Endothelial cell of umbilical vein (primary cell): Measurements from ENCODE around the gene DENND2A. TPM values are rescaled to one million over a fixed set of nuclear protein-coding genes. Genes with fewer than 3 reads are reported as not detected.

Experiments used
- BruUV-seq: library from RNA; stranded (reverse); fragments of 400-500 nt; replicated peaks from 2 replicates; lab custom pipeline; 2021; lab: Mats Ljungman, UMichigan
- CTCF ChIA-PET: fragments of 300-600, 350-600 bp; sonication (Branson Sonifier 250); formaldehyde crosslinking; loops from one replicate; lab custom pipeline; 2021; ENCODE audit warnings: antibody characterized with exemption, inconsistent platforms; lab: Charles Lee
- POLR2A ChIA-PET: fragments of 300-600, 350-600 bp; sonication (Branson Sonifier 250); formaldehyde crosslinking; loops from one replicate; lab custom pipeline; 2021; ENCODE audit warnings: antibody characterized with exemption, inconsistent platforms; lab: Charles Lee
- DNase-seq: peaks from one replicate; pipeline ENCODE4 v3.0.0-alpha.2; 2011; ENCODE audit warnings: low read depth, low spot score
- FAIRE-seq: peaks from 2 replicates; lab custom pipeline; 2011; peaks lifted over from hg19 to GRCh38; lab: Jason Lieb, UNC
- H2AFZ ChIP-seq: 2 replicates; pipeline ENCODE4 v1.6.0; 2012; ENCODE audit warnings: low read depth, low read length, control low read depth, inconsistent platforms
- H3K27ac ChIP-seq: 2 replicates; pipeline ENCODE4 v1.5.1; 2011; ENCODE audit warnings: low read depth, mild to moderate bottlenecking, control low read depth, low read length, moderate library complexity; ENCODE audit not compliant: insufficient read depth
- H3K27me3 ChIP-seq, 2 experiments: 2 replicates each; pipeline versions ENCODE4 v1.6.0 to v1.6.1; 2011; ENCODE audit warnings: low read length in 2 of 2, mixed read lengths in 1 of 2; ENCODE audit not compliant: control insufficient read depth in 2 of 2, insufficient read depth in 2 of 2
- H3K36me3 ChIP-seq, 2 experiments: 2 replicates in 1 of 2; 3 replicates in 1 of 2; pipeline ENCODE4 v1.5.1; 2011; ENCODE audit warnings: low read length in 2 of 2, mild to moderate bottlenecking in 1 of 2, moderate library complexity in 1 of 2; ENCODE audit not compliant: control insufficient read depth in 2 of 2, insufficient read depth in 2 of 2; ENCODE audit errors: extremely low read depth in 1 of 2
- H3K4me1 ChIP-seq: 3 replicates; pipeline ENCODE4 v1.5.1; 2011; ENCODE audit warnings: mild to moderate bottlenecking, low read length; ENCODE audit not compliant: control insufficient read depth, insufficient read depth; ENCODE audit errors: extremely low read depth
- H3K4me2 ChIP-seq: 2 replicates; pipeline ENCODE4 v1.6.1; 2011; ENCODE audit warnings: low read length, control low read depth, mixed read lengths; ENCODE audit not compliant: insufficient read depth
- H3K4me3 ChIP-seq, 3 experiments: fragments of 200-600 bp in 1 of 3; sonication (generic), shearing (Covaris generic) in 1 of 3; replicated peaks in 1 of 3; 2 replicates each; pipeline ENCODE4 v1.5.1; 2011 to 2016; ENCODE audit warnings: control low read depth in 3 of 3, low read length in 3 of 3, mild to moderate bottlenecking in 2 of 3, inconsistent platforms in 1 of 3, low read depth in 1 of 3, moderate library complexity in 1 of 3; ENCODE audit not compliant: insufficient read depth in 1 of 3
- H3K79me2 ChIP-seq: 2 replicates; pipeline ENCODE4 v1.6.0; 2012; ENCODE audit warnings: low read length, inconsistent platforms; ENCODE audit not compliant: control insufficient read depth, insufficient read depth
- H3K9ac ChIP-seq: replicated peaks from 2 replicates; pipeline ENCODE3; 2011; ENCODE audit warnings: low read length, control low read depth; ENCODE audit not compliant: insufficient read depth; ENCODE audit errors: extremely low read depth
- H3K9me1 ChIP-seq: replicated peaks from 3 replicates; pipeline ENCODE4 v1.6.0; 2011; ENCODE audit warnings: mild to moderate bottlenecking, low read length; ENCODE audit not compliant: control insufficient read depth, insufficient read depth; ENCODE audit errors: extremely low read depth
- H3K9me3 ChIP-seq: replicated peaks from 2 replicates; pipeline ENCODE4 v1.5.1; 2012; ENCODE audit warnings: low read length, inconsistent platforms; ENCODE audit not compliant: control insufficient read depth, insufficient read depth
- H4K20me1 ChIP-seq: replicated peaks from 2 replicates; pipeline ENCODE3; 2011; ENCODE audit warnings: mild to moderate bottlenecking, low read length; ENCODE audit not compliant: control insufficient read depth, insufficient read depth; ENCODE audit errors: extremely low read depth
- CTCF ChIP-seq, 2 donors: IDR thresholded peaks; 1 replicate in 1 of 2; 2 replicates in 1 of 2; pipeline ENCODE4 v1.5.1; 2011; ENCODE audit warnings: low read length in 2 of 2, mild to moderate bottlenecking in 2 of 2, moderate library complexity in 2 of 2, control low read depth in 1 of 2, inconsistent platforms in 1 of 2, low read depth in 1 of 2; ENCODE audit not compliant: insufficient read depth in 1 of 2; ENCODE audit errors: extremely low read depth in 1 of 2
- EZH2 ChIP-seq: IDR thresholded peaks from 2 replicates; pipeline ENCODE4 v1.6.1; 2012; ENCODE audit warnings: borderline replicate concordance, low read depth, mild to moderate bottlenecking, moderate library complexity, low read length, inconsistent platforms; ENCODE audit not compliant: severe bottlenecking
- FOS ChIP-seq: IDR thresholded peaks from 2 replicates; pipeline ENCODE4 v1.6.1; 2011; ENCODE audit warnings: mild to moderate bottlenecking, low read length, moderate library complexity, borderline replicate concordance; ENCODE audit not compliant: insufficient read depth
- GATA2 ChIP-seq: IDR thresholded peaks from 2 replicates; pipeline ENCODE4 v1.7.0; 2011; ENCODE audit warnings: low read depth, mild to moderate bottlenecking, moderate library complexity, mixed read lengths, low read length; ENCODE audit not compliant: insufficient read length, insufficient read depth
- JUN ChIP-seq: IDR thresholded peaks from 2 replicates; pipeline ENCODE4 v1.6.1; 2011; ENCODE audit warnings: borderline replicate concordance, low read depth; ENCODE audit not compliant: insufficient read length, insufficient read depth
- MAX ChIP-seq: IDR thresholded peaks from 2 replicates; pipeline ENCODE4 v1.6.1; 2011; ENCODE audit not compliant: insufficient read depth, insufficient read length
- MYC ChIP-seq: IDR thresholded peaks from one replicate; pipeline ENCODE4 v1.6.1; 2011; ENCODE audit warnings: mild to moderate bottlenecking, low read depth, low read length
- POLR2A ChIP-seq: IDR thresholded peaks from 2 replicates; pipeline ENCODE4 v1.6.1; 2012; ENCODE audit warnings: low read depth, mild to moderate bottlenecking, control low read depth, low read length
- POLR2AphosphoS5 ChIP-seq: IDR thresholded peaks from 2 replicates; pipeline ENCODE4 v1.6.1; 2012; ENCODE audit warnings: low read depth, mild to moderate bottlenecking, control low read depth, low read length, moderate library complexity; ENCODE audit not compliant: insufficient read depth
- dilution Hi-C: fragments of 300-500 bp; cut with MboI; formaldehyde crosslinking; loops from one replicate; pipeline ENCODE4 v1.15.0; 2019; ENCODE audit warnings: low sequenced_read_pairs; ENCODE audit not compliant: extremely low pct_ligation_motif_present
- intact Hi-C: fragments of 100-400 bp; cut with micrococcal nuclease; formaldehyde crosslinking; loops from one replicate; pipeline ENCODE4 v1.10.0; 2022
- polyA plus RNA-seq, 4 experiments: library from polyadenylated mRNA; depleted of rRNA in 3 of 4; stranded (reverse) in 3 of 4; unstranded in 1 of 4; fragments of >200 nt; gene quantifications; 2 replicates each; pipeline versions ENCODE4 v1.2.1 to v1.2.3, GENCODE V29; 2011 to 2012; ENCODE audit warnings: missing spikeins in 1 of 4
- total RNA-seq: library from RNA; stranded (reverse); gene quantifications from 2 replicates; pipeline ENCODE4 v1.2.3, GENCODE V29; 2021

Gene DENND2A
- total and polyA plus RNA-seq, 2 donors (not counting 3 experiments of a cell fraction or from before 2014, with no cell fraction given): 0.33 TPM; not detected in 1

GRCh38 chr7:140683657-140684056, 43.0 kb upstream of the DENND2A start:
- no peak for TF ChIP-seq GATA2
- TF ChIP-seq MYC: no peak
- no peak for TF ChIP-seq CTCF (IDR thresholded peaks at IDR 0.05; ENCODE audit: extremely low read depth in 1 of 2, insufficient read depth in 1 of 2, low read depth in 1 of 2, low read length in 2 of 2)
- TF ChIP-seq POLR2A: no peak
- no peak for TF ChIP-seq FOS
- no peak for TF ChIP-seq MAX
- no peak for TF ChIP-seq JUN
- no peak for TF ChIP-seq EZH2
- no peak for TF ChIP-seq POLR2AphosphoS5
- no peaks in the 10 kb centered on the region for H3K9me1 ChIP-seq
- no peaks in the 10 kb centered on the region for H3K27me3 ChIP-seq
- no peak overlapping the region for H2AFZ ChIP-seq
- H3K9ac ChIP-seq: no peak overlapping the region
- intact Hi-C loops: no loop called here
- no TSS peak for BruUV-seq
- H3K9me3 ChIP-seq: no peaks in the 10 kb centered on the region
- H3K4me3 ChIP-seq: no peak overlapping the region
- no peaks in the 10 kb centered on the region for H3K4me1 ChIP-seq
- ChIA-PET POLR2A (no interaction called here), CTCF (no interaction called here)
- no peak overlapping the region for H3K4me2 ChIP-seq
- no peak overlapping the region for H3K27ac ChIP-seq
- FAIRE-seq: no peak
- DNase-seq: peak; percentile 53
- dilution Hi-C loops: no loop called here
- no peaks in the 10 kb centered on the region for H4K20me1 ChIP-seq
- H3K36me3 ChIP-seq: peaks cover 0 to 10% of the 10 kb centered on the region in 2 experiments
- no peaks in the 10 kb centered on the region for H3K79me2 ChIP-seq
